Activated CD4-positive, alpha-beta memory T cell treated with anti-CD3 and anti-CD28 coated beads, Interleukin-2, amount 10 ng/mL, durations not matched to agents 7 days and 5 days (primary cell): ENCODE measurements around the gene HBQ1. TPM values are rescaled to one million over a fixed set of nuclear protein-coding genes. Genes with fewer than 3 reads are reported as not detected.
"Not testable (repeated sequence)": the region's sequence is repeated elsewhere in the genome, so short reads cannot be mapped to it uniquely, and the experiment has no call there.

Experiments
- CTCF ChIA-PET: fragments of 350-600 bp; sonication (Branson Sonifier 250); formaldehyde crosslinking; loops from one replicate; lab custom pipeline; 2021; ENCODE audit warnings: antibody characterized with exemption, inconsistent platforms; lab: Charles Lee
- POLR2A ChIA-PET: fragments of 350-600 bp; sonication (Branson Sonifier 250); formaldehyde crosslinking; loops from one replicate; lab custom pipeline; 2021; ENCODE audit warnings: antibody characterized with exemption; lab: Charles Lee
- DNase-seq: peaks from one replicate; pipeline ENCODE4 v3.0.0-alpha.2; 2020
- H3K27ac Mint-ChIP-seq: one replicate; pipeline ENCODE4 v1.8.0; 2021; ENCODE audit warnings: mild to moderate bottlenecking, mixed read lengths
- H3K27me3 Mint-ChIP-seq: one replicate; pipeline ENCODE4 v1.8.0; 2021; ENCODE audit warnings: mixed read lengths
- H3K36me3 Mint-ChIP-seq: one replicate; pipeline ENCODE4 v1.8.0; 2021; ENCODE audit warnings: low read depth, mixed read lengths
- H3K4me1 Mint-ChIP-seq: one replicate; pipeline ENCODE4 v1.8.0; 2021; ENCODE audit warnings: mixed read lengths
- H3K4me3 Mint-ChIP-seq: one replicate; pipeline ENCODE4 v1.8.0; 2021; ENCODE audit warnings: mild to moderate bottlenecking, mixed read lengths
- H3K9me3 Mint-ChIP-seq: one replicate; pipeline ENCODE4 v1.8.0; 2021; ENCODE audit warnings: mixed read lengths
- total RNA-seq, 2 experiments: library from RNA; stranded (reverse); gene quantifications; one replicate each; pipeline ENCODE4 v1.2.3, GENCODE V29; 2021

Gene HBQ1
- total RNA-seq, 2 experiments from 2014 or later: not detected

- H3K9me3 Mint-ChIP-seq: no peaks in the 10 kb centered on the region
- H3K4me3 Mint-ChIP-seq: no peak within 1 kb of the TSS
- POLR2A ChIA-PET: no interaction called here
- H3K4me1 Mint-ChIP-seq: peaks cover 7% of the 10 kb centered on the region
- peaks cover 33% of the 10 kb centered on the region for H3K27me3 Mint-ChIP-seq
- DNase-seq: no peak
- no peaks in the 10 kb centered on the region for H3K36me3 Mint-ChIP-seq
- no peak within 1 kb of the TSS for H3K27ac Mint-ChIP-seq
- CTCF ChIA-PET: no interaction called here
Measured at GRCh38 chr16:152141-153128, 27.8 kb upstream of the HBQ1 start, which contains the start of gene HBZ. Gene HBZ (plus strand): TSS chr16:152644. CDS start chr16:152910, 266 bp downstream.

GRCh38 chr16:153129-153521, 27.1 kb upstream of the HBQ1 start:
- H3K9me3 Mint-ChIP-seq, H3K27ac Mint-ChIP-seq, H3K36me3 Mint-ChIP-seq, CTCF ChIA-PET, H3K4me3 Mint-ChIP-seq, DNase-seq, POLR2A ChIA-PET, H3K4me1 Mint-ChIP-seq: not testable (repeated sequence)
- H3K27me3 Mint-ChIP-seq: peaks cover 36% of the 10 kb centered on the region

GRCh38 chr16:153550-154216, 26.6 kb upstream of the HBQ1 start:
- peaks cover 35% of the 10 kb centered on the region for H3K27me3 Mint-ChIP-seq
- CTCF ChIA-PET, H3K4me1 Mint-ChIP-seq, H3K4me3 Mint-ChIP-seq, POLR2A ChIA-PET, H3K9me3 Mint-ChIP-seq, DNase-seq, H3K36me3 Mint-ChIP-seq, H3K27ac Mint-ChIP-seq: not testable (repeated sequence)

GRCh38 chr16:154217-155030, 25.8 kb upstream of the HBQ1 start:
- H3K36me3 Mint-ChIP-seq: no peaks in the 10 kb centered on the region
- H3K4me3 Mint-ChIP-seq: peak overlapping the region; percentile 32
- H3K27ac Mint-ChIP-seq: no peak overlapping the region
- peaks cover 35% of the 10 kb centered on the region for H3K27me3 Mint-ChIP-seq
- peaks cover 7% of the 10 kb centered on the region for H3K4me1 Mint-ChIP-seq
- no peak for DNase-seq
- CTCF ChIA-PET: interaction anchor here (1.4 kb wide), 1 partner anchor 57 kb away, joined by 3 read pairs; no protein-coding TSS in a partner anchor
- no peaks in the 10 kb centered on the region for H3K9me3 Mint-ChIP-seq
- POLR2A ChIA-PET: no interaction called here

GRCh38 chr16:155031-155398, 25.2 kb upstream of the HBQ1 start:
- no peaks in the 10 kb centered on the region for H3K36me3 Mint-ChIP-seq
- POLR2A ChIA-PET: no interaction called here
- peaks cover 7% of the 10 kb centered on the region for H3K4me1 Mint-ChIP-seq
- no peak for DNase-seq
- H3K4me3 Mint-ChIP-seq: peak overlapping the region; percentile 30
- no peak overlapping the region for H3K27ac Mint-ChIP-seq
- peaks cover 36% of the 10 kb centered on the region for H3K27me3 Mint-ChIP-seq
- no peaks in the 10 kb centered on the region for H3K9me3 Mint-ChIP-seq
- CTCF ChIA-PET: interaction anchor here (1.4 kb wide), 1 partner anchor 58 kb away, joined by 3 read pairs; no protein-coding TSS in a partner anchor

- Mint-ChIP-seq H3K4me3 (no peak overlapping the region), H3K27ac (no peak overlapping the region), H3K9me3 (no peaks in the 10 kb centered on the region), H3K36me3 (no peaks in the 10 kb centered on the region), H3K27me3 (peaks cover 26% of the 10 kb centered on the region), H3K4me1 (peaks cover 5% of the 10 kb centered on the region)
- POLR2A ChIA-PET: no interaction called here
- no peak for DNase-seq
- CTCF ChIA-PET: no interaction called here
Measured at GRCh38 chr16:159136-159849, 21.0 kb upstream of the HBQ1 start.

GRCh38 chr16:160242-160641, 20.0 kb upstream of the HBQ1 start:
- H3K27me3 Mint-ChIP-seq: peaks cover 21% of the 10 kb centered on the region
- CTCF ChIA-PET, DNase-seq, H3K9me3 Mint-ChIP-seq, H3K36me3 Mint-ChIP-seq, H3K4me1 Mint-ChIP-seq, H3K4me3 Mint-ChIP-seq, POLR2A ChIA-PET, H3K27ac Mint-ChIP-seq: not testable (repeated sequence)

GRCh38 chr16:160691-161190, 19.5 kb upstream of the HBQ1 start:
- Mint-ChIP-seq H3K4me1 (peaks cover 2% of the 10 kb centered on the region), H3K27me3 (peaks cover 22% of the 10 kb centered on the region), H3K9me3 (no peaks in the 10 kb centered on the region), H3K4me3 (no peak overlapping the region), H3K27ac (no peak overlapping the region), H3K36me3 (no peaks in the 10 kb centered on the region)
- ChIA-PET CTCF (no interaction called here), POLR2A (no interaction called here)
- DNase-seq: no peak

GRCh38 chr16:162271-162991, 17.8 kb upstream of the HBQ1 start:
- H3K4me3 Mint-ChIP-seq: no peak overlapping the region
- no peak overlapping the region for H3K27ac Mint-ChIP-seq
- H3K27me3 Mint-ChIP-seq: peaks cover 30% of the 10 kb centered on the region
- peaks cover 5% of the 10 kb centered on the region for H3K4me1 Mint-ChIP-seq
- no peak for DNase-seq
- no peaks in the 10 kb centered on the region for H3K9me3 Mint-ChIP-seq
- POLR2A ChIA-PET: interaction anchor here (1.3 kb wide), 1 partner anchor 73 kb away, joined by 3 read pairs; no protein-coding TSS in a partner anchor
- CTCF ChIA-PET: no interaction called here
- no peaks in the 10 kb centered on the region for H3K36me3 Mint-ChIP-seq

GRCh38 chr16:163139-163538, 17.1 kb upstream of the HBQ1 start:
- DNase-seq, H3K36me3 Mint-ChIP-seq, H3K4me1 Mint-ChIP-seq, H3K4me3 Mint-ChIP-seq, H3K9me3 Mint-ChIP-seq, CTCF ChIA-PET, POLR2A ChIA-PET, H3K27ac Mint-ChIP-seq: not testable (repeated sequence)
- peaks cover 31% of the 10 kb centered on the region for H3K27me3 Mint-ChIP-seq

- H3K4me1 Mint-ChIP-seq, H3K4me3 Mint-ChIP-seq, H3K9me3 Mint-ChIP-seq, H3K27ac Mint-ChIP-seq, CTCF ChIA-PET, DNase-seq, H3K36me3 Mint-ChIP-seq, POLR2A ChIA-PET: not testable (repeated sequence)
- H3K27me3 Mint-ChIP-seq: peaks cover 34% of the 10 kb centered on the region
Measured at GRCh38 chr16:163696-164095, 16.6 kb upstream of the HBQ1 start.
